AG04449 (cell line): ENCODE measurements around the gene CARS1.

Experiments
- CTCF ChIA-PET: fragments of 350-600 bp; formaldehyde crosslinking; extraction: SDS; loops from one replicate; lab custom pipeline; 2021; ENCODE audit warnings: antibody characterized with exemption; lab: Yijun Ruan, JAX
- POLR2A ChIA-PET: fragments of 400-600, 350-600 bp; formaldehyde crosslinking; extraction: SDS; loops from one replicate; lab custom pipeline; 2020; ENCODE audit warnings: antibody characterized with exemption, inconsistent platforms; lab: Yijun Ruan, JAX
- DNase-seq: peaks from one replicate; pipeline ENCODE4 v3.0.0-alpha.2; 2010; ENCODE audit warnings: low read depth, low spot score
- H3K4me3 ChIP-seq: 2 replicates; pipeline ENCODE4 v1.5.1; 2011; ENCODE audit warnings: low read depth, mild to moderate bottlenecking, control low read depth, low read length
- TF ChIP-seq, protein P1 (sequence below): IDR thresholded peaks from one replicate; pipeline ENCODE4 v1.5.1; 2011; ENCODE audit warnings: mild to moderate bottlenecking, moderate library complexity, low read length, control low read depth, inconsistent platforms; ENCODE audit not compliant: insufficient read depth; ENCODE audit errors: missing control alignments

The CARS1 gene

DNA sequence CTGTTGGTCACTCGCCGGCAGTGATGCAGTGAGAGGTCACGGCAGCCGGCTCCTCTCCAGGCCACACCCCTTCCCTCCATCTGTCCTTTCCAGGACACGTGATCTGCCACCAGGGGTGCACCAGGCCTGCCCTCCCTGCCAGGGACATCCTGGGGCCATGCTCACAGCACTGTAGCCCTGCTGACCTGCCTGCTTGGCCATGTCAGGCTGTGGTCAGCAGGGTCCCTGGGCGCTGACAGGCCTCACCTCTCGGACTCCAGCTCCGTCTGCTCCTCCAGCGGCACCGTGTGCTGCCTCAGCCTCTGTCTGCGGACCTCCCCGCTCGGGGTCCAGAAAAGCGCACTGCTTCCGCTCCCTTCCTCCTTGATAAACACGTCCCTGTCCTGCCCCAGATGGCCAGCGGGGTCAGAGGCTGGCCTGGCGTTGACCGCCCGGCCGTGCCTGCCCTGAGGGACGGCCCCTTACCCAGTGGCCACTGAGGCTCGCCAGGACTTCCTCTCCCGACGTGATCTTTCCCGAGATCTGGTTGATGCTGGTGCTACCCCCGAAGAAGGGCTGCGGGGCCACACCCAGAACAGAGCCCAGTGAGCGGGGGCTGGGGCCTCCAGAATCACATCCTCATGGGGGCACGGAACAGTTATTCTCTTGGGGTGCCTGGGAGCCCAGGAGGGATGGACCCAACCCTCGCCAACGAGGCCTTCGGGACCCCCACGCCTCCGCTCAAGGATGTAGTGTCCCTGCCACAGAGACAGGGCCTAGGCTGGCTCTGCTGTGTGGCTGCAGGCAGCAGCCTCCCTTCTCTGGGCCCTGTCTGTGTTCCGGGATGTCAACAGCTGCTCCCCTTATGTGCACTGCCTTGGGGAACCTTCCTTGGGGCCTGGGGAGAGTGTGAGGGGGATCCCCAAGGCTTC is 36.3 kb upstream of the CARS1 start:
- CTCF ChIA-PET: interaction anchor here (0.6 to 9.3 kb wide), 13 partner anchors 8 to 163 kb away, joined by 3 to 157 read pairs (median 4); no protein-coding TSS in a partner anchor
- POLR2A ChIA-PET: no interaction called here
- no peak for DNase-seq
- TF ChIP-seq, protein P1, sequence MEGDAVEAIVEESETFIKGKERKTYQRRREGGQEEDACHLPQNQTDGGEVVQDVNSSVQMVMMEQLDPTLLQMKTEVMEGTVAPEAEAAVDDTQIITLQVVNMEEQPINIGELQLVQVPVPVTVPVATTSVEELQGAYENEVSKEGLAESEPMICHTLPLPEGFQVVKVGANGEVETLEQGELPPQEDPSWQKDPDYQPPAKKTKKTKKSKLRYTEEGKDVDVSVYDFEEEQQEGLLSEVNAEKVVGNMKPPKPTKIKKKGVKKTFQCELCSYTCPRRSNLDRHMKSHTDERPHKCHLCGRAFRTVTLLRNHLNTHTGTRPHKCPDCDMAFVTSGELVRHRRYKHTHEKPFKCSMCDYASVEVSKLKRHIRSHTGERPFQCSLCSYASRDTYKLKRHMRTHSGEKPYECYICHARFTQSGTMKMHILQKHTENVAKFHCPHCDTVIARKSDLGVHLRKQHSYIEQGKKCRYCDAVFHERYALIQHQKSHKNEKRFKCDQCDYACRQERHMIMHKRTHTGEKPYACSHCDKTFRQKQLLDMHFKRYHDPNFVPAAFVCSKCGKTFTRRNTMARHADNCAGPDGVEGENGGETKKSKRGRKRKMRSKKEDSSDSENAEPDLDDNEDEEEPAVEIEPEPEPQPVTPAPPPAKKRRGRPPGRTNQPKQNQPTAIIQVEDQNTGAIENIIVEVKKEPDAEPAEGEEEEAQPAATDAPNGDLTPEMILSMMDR: no peak
- no peak overlapping the region for H3K4me3 ChIP-seq

DNA sequence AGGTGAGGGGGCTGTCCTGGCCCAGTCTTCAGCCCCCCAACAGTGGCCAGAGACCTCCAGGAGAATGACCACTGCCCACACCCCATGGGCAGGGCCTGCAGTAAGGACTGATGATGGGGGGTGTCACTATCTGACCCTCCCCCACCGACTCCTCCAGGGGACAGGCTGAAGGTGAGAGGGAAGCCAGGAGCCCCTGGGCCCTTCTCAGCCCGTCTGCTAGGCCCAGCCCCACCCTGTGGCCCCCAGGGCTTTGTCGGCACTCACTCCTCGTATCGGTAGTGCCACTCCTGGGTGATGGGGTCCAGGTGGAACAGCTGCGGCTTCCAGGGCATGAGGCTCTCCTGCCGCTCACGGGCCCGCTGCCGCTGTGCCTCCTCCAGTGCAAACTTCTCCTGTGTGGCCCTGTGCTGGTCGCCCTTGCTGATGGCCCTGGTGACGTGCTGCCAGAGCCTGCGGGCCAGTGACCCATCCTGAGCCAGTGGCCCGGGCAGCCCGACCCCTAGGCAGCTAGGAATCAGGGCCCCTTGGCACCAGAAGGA is 35.4 kb upstream of the CARS1 start:
- TF ChIP-seq, protein P1: no peak
- CTCF ChIA-PET: interaction anchor here (0.6 to 9.3 kb wide), 13 partner anchors 11 to 163 kb away, joined by 3 to 157 read pairs (median 4); partner anchors contain the start of gene CARS1
- no peak for DNase-seq
- no peak overlapping the region for H3K4me3 ChIP-seq
- POLR2A ChIA-PET: no interaction called here

DNA sequence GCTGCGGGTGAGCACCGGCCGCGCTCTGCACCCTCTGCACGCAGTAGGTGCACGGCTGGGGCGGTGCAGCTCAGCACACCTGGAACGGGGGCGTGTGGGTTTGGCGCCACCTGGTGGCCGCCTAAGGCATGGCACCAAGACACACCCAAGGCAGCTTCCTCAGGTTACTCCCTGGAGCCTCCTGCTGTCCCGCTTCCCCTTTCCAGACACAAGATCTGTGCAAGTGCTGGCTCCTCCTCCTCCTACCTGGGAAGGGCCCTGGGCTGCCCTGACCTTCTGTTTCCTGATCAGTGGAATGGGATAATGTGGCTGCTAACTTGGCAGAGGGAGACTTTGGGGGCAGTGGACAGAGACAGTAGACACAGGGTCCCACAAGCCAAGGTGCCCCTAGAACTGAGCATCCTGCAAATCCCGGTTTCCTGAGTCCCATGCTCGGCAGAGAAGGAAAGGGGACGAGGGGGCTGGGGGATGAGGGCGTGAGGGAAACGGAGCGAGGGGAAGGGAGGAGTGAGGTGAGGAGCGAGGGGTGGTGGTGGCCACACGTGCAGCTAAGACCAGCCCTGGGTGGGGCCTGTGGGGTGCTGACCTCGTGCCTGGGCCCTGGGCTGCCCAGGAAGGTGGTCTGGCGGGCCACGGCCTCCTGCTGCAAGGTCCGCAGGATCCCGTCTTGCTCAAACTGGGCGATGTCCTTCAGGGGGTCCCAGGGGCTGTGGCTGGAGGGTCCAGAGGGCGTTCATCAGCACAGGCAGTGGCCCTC is 34.8 kb upstream of the CARS1 start:
- DNase-seq: no peak
- H3K4me3 ChIP-seq: no peak overlapping the region
- TF ChIP-seq, protein P1: peak; percentile 98
- ChIA-PET CTCF (interaction anchor here (0.6 to 9.3 kb wide), 50 partner anchors 8 to 560 kb away, joined by 3 to 157 read pairs (median 6); partner anchors contain the start of genes CARS1 and PHLDA2), POLR2A (interaction anchor here (0.7 to 0.8 kb wide), 2 partner anchors 10 to 55 kb away, joined by 3 to 4 read pairs; no protein-coding TSS in a partner anchor)

DNA sequence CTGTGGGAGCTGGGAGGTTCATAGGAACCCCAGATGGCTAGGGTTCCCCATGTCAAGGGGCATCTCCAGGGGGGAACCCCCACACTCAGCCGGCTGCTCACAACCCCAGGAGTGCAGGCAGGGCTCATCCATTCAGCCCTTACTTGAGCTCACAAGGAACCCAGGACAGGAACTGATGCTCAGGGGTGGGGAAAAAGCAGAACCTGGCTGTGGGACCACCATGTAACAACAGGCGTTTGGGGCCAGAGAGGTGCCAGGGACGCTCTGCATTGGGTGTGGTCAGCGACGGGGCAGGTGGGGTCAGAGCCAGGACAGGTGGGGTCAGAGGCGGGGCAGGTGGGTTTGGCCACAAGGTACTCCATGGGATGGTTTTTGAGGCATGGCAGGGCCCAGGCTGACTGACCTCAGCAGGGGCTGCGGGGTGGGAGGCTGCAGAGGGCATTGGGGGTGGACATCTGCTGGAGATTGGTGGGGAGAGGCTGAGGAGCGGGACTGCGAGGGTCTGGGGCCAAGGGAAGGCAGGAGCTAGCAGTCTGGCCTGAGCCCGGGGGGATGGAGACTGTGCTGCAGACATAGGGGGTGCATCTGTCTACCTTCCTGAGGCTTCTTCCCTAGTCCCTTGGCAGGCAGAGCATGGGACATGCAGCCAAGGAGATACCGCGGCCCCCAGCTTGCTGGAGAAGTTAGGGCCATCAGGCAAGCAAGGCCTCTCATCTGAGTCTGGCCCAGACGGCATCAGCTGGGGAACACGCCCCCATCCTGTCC is 34.0 kb upstream of the CARS1 start:
- ChIA-PET POLR2A (interaction anchor here (0.7 to 0.8 kb wide), 2 partner anchors 11 to 54 kb away, joined by 3 to 4 read pairs; no protein-coding TSS in a partner anchor), CTCF (interaction anchor here (0.7 to 9.3 kb wide), 51 partner anchors 9 to 559 kb away, joined by 3 to 157 read pairs (median 6); partner anchors contain the start of genes CARS1 and PHLDA2)

More for the DNA sequence above, 34.0 kb upstream of the CARS1 start:
- H3K4me3 ChIP-seq: no peak overlapping the region
- DNase-seq: no peak
- TF ChIP-seq, protein P1: no peak
